ENCODE results near the gene ENKD1. TPM values are rescaled to one million over a fixed set of nuclear protein-coding genes. Genes with fewer than 3 reads are reported as not detected.

Gene ENKD1
- polyA plus RNA-seq, 2 of the 4 experiments (the other 2 are of a cell fraction), result 4.0 to 12.2 TPM

DNA sequence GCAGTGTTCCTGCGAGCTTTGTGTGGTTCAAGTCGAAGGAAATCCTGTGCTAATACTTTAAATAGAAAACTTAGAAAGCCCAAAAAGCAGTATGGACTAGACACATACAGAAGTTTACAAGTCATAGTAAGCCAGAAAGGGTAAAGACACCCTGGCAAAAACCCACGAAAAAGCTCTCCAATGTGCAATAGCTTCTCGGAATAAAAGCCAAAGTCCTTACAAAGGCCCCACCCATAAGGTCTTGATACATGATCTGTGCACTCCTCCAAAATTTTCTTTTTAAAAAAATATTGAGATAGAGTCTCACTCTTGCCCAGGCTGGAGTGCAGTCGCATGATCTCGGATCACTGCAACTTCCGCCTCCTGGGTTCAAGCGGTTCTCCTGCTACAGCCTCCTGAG lies 10.4 kb upstream of the ENKD1 start:
- no peak for TF ChIP-seq HDAC2 (IDR thresholded peaks at IDR 0.05)
- no peak for TF ChIP-seq ZFP36 (IDR thresholded peaks at IDR 0.05; ENCODE audit: borderline replicate concordance, partially characterized antibody)
- TF ChIP-seq CHD2 (IDR thresholded peaks at IDR 0.05; ENCODE audit: low read length, partially characterized antibody), result no peak
- no peak for TF ChIP-seq NPAS2 (CRISPR knock-in tag; IDR thresholded peaks at IDR 0.05; ENCODE audit: borderline replicate concordance)
- TF ChIP-seq EHF (CRISPR knock-in tag; IDR thresholded peaks at IDR 0.05), result no peak
- TF ChIP-seq RFX5 (IDR thresholded peaks at IDR 0.05), result no peak
- no peak for TF ChIP-seq MYC (IDR thresholded peaks at IDR 0.05; ENCODE audit: borderline replicate concordance, low read length)
- TF ChIP-seq, protein P1, sequence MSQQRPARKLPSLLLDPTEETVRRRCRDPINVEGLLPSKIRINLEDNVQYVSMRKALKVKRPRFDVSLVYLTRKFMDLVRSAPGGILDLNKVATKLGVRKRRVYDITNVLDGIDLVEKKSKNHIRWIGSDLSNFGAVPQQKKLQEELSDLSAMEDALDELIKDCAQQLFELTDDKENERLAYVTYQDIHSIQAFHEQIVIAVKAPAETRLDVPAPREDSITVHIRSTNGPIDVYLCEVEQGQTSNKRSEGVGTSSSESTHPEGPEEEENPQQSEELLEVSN (IDR thresholded peaks at IDR 0.05; ENCODE audit: borderline replicate concordance, low read depth), result no peak
- TF ChIP-seq, protein P2, sequence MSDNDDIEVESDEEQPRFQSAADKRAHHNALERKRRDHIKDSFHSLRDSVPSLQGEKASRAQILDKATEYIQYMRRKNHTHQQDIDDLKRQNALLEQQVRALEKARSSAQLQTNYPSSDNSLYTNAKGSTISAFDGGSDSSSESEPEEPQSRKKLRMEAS (IDR thresholded peaks at IDR 0.05), result no peak
- TF ChIP-seq NFE2L2 (conservative IDR thresholded peaks at IDR 0.05; ENCODE audit: low read length), result no peak
- no peak for TF ChIP-seq NR3C1 (IDR thresholded peaks at IDR 0.05)
- no peak for TF ChIP-seq CBX2 (IDR thresholded peaks at IDR 0.05; ENCODE audit: borderline replicate concordance, low read depth)
- TF ChIP-seq, protein P3, sequence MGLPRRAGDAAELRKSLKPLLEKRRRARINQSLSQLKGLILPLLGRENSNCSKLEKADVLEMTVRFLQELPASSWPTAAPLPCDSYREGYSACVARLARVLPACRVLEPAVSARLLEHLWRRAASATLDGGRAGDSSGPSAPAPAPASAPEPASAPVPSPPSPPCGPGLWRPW (IDR thresholded peaks at IDR 0.05), result no peak
- TF ChIP-seq GATA3 (IDR thresholded peaks at IDR 0.05; ENCODE audit: borderline replicate concordance), result no peak
- ChIA-PET POLR2A (no interaction called here), CTCF (interaction anchor here (0.6 to 16.7 kb wide), 7 partner anchors 9 to 294 kb away, joined by 3 to 174 read pairs (median 5); no protein-coding TSS in a partner anchor)
- FAIRE-seq (no peak), ATAC-seq (no peak), DNase-seq (ENCODE audit: low read depth in 1 of 2, low spot score in 1 of 2) (no peak)
- no peak overlapping the region for H3K27ac ChIP-seq
- 88% methylated on average over 8 of the region's 8 CpGs for WGBS (ENCODE audit: missing lambda C conversion rate)
- H3K4me1 ChIP-seq, result no peaks in the 10 kb centered on the region
- H3K4me3 ChIP-seq, result no peak overlapping the region
- no peaks in the 10 kb centered on the region for H3K9me3 ChIP-seq
- no peak overlapping the region for H3K4me2 ChIP-seq

DNA sequence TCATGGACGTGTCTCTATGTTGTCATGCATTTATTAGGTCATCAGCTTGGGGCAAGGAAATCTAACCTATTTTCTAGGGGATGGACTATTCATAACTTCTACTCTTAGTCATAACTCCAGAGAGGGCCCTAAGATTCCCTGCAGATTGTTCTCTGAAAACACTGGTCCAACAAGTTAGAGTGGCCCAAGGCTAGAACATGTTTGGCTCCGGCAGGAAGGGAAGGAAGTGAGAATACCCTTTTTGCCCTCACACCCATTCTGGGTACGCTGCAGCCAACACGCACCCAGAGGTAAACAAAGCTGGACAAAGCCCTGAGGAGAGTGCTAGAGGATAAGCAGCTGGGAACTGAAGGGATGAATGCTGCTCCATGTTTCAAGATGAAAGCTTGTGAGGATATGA lies 10.0 kb upstream of the ENKD1 start:
- FAIRE-seq (no peak), ATAC-seq (no peak), DNase-seq (ENCODE audit: low read depth in 1 of 2, low spot score in 1 of 2) (no peak)
- Histone ChIP-seq H3K4me3 (no peak overlapping the region), H3K27ac (no peak overlapping the region), H3K4me1 (no peaks in the 10 kb centered on the region), H3K9me3 (no peaks in the 10 kb centered on the region), H3K4me2 (no peak overlapping the region)
- WGBS (ENCODE audit: missing lambda C conversion rate), result 82% methylated on average over 4 of the region's 4 CpGs
- POLR2A ChIA-PET, result no interaction called here
- CTCF ChIA-PET, result interaction anchor here (0.6 to 16.7 kb wide), 8 partner anchors 8 to 295 kb away, joined by 3 to 174 read pairs (median 4); no protein-coding TSS in a partner anchor
- no peak for TF ChIP-seq TFCP2L1 (CRISPR knock-in tag; IDR thresholded peaks at IDR 0.05)

DNA sequence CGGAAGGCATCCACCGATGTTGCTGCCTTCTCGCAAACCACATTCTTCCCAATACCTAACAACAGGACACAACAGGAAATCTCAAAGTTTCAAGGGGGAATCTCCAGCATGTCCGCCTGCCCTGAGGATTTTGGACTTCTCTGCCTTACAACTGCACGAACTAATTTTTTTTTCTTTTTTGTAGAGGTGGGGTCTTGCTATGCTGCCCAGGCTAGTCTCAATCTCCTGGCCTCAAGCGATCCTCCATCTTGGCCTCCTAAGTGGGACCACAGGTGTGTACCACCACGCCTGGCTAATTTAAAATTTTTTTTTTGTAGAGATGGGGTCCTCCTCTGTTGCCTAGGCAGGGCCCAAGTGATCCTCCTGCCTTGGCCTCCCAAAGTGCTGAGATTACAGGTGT lies 9.4 kb upstream of the ENKD1 start:
- Histone ChIP-seq H3K27ac (no peak overlapping the region), H3K4me1 (no peaks in the 10 kb centered on the region), H3K4me2 (no peak overlapping the region), H3K4me3 (no peak overlapping the region), H3K9me3 (no peaks in the 10 kb centered on the region)
- ChIA-PET CTCF (interaction anchor here (0.6 to 16.7 kb wide), 5 partner anchors 8 to 155 kb away, joined by 3 to 174 read pairs (median 5); no protein-coding TSS in a partner anchor), POLR2A (no interaction called here)
- FAIRE-seq (no peak), DNase-seq (ENCODE audit: low read depth in 1 of 2, low spot score in 1 of 2) (no peak), ATAC-seq (no peak)
- 91% methylated on average over 7 of the region's 7 CpGs for WGBS (ENCODE audit: missing lambda C conversion rate)
- no peak for TF ChIP-seq CHD4 (IDR thresholded peaks at IDR 0.05; ENCODE audit: borderline replicate concordance)

DNA sequence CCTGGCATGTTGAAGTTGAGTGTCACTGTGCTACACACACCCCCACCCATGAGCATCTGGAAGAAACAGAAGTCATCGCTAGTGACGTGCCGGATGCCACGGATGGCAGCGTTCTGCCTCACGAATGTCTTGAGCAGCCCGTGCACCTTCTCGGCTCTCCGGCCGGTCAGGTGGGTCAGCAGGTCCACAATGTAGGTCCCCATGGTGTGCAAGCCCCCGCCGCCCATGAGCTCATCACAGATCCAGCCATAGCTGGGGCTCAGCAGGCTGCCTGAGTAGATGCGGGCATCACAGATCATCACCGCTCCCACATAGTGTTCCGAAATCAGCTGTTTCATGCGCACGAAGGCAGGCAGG lies 9.0 kb upstream of the ENKD1 start:
- DNase-seq (ENCODE audit: low read depth in 1 of 2, low spot score in 1 of 2) (no peak), FAIRE-seq (no peak), ATAC-seq (no peak)
- POLR2A ChIA-PET, result no interaction called here
- CTCF ChIA-PET, result interaction anchor here (0.6 to 16.7 kb wide), 3 partner anchors 8 to 154 kb away, joined by 3 to 174 read pairs (median 3); no protein-coding TSS in a partner anchor
- 94% methylated on average over 17 of the region's 17 CpGs for WGBS (ENCODE audit: missing lambda C conversion rate)
- no peak for TF ChIP-seq CEBPB (IDR thresholded peaks at IDR 0.05)
- TF ChIP-seq ESRRA (IDR thresholded peaks at IDR 0.05; ENCODE audit: borderline replicate concordance, low read length), result no peak
- TF ChIP-seq HOXB5 (CRISPR knock-in tag; IDR thresholded peaks at IDR 0.05), result no peak
- no peak for TF ChIP-seq RFX5 (IDR thresholded peaks at IDR 0.05)
- TF ChIP-seq, protein P4, sequence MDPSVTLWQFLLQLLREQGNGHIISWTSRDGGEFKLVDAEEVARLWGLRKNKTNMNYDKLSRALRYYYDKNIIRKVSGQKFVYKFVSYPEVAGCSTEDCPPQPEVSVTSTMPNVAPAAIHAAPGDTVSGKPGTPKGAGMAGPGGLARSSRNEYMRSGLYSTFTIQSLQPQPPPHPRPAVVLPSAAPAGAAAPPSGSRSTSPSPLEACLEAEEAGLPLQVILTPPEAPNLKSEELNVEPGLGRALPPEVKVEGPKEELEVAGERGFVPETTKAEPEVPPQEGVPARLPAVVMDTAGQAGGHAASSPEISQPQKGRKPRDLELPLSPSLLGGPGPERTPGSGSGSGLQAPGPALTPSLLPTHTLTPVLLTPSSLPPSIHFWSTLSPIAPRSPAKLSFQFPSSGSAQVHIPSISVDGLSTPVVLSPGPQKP (IDR thresholded peaks at IDR 0.05; ENCODE audit: low read depth, low read length), result no peak
- no peak for TF ChIP-seq JUN (IDR thresholded peaks at IDR 0.05)
- no peak for TF ChIP-seq FOSB (CRISPR knock-in tag; IDR thresholded peaks at IDR 0.05)
- TF ChIP-seq SREBF2 (IDR thresholded peaks at IDR 0.05), result no peak
- no peak for TF ChIP-seq POLR2A (IDR thresholded peaks at IDR 0.05; ENCODE audit: low read length)
- TF ChIP-seq CHD4 (IDR thresholded peaks at IDR 0.05; ENCODE audit: borderline replicate concordance), result no peak
- no peak for TF ChIP-seq HDAC2 (IDR thresholded peaks at IDR 0.05)
- Histone ChIP-seq H3K4me2 (no peak overlapping the region), H3K27ac (no peak overlapping the region), H3K9me3 (no peaks in the 10 kb centered on the region), H3K4me3 (no peak overlapping the region), H3K4me1 (no peaks in the 10 kb centered on the region)
